Ishikawa (cell line): ENCODE data around the gene ACSL1.

ENCODE experiments used
- CEBPB ChIP-seq: IDR thresholded peaks from 2 replicates; pipeline ENCODE4 v1.6.1; 2012
- CREB1 ChIP-seq: IDR thresholded peaks from 2 replicates; pipeline ENCODE4 v1.6.1; 2012; ENCODE audit warnings: low read depth
- EGR1 ChIP-seq: IDR thresholded peaks from 2 replicates; pipeline ENCODE4 v1.6.1; 2012
- EP300 ChIP-seq: IDR thresholded peaks from 2 replicates; pipeline ENCODE4 v1.6.1; 2012; ENCODE audit warnings: borderline replicate concordance
- NFIC ChIP-seq: IDR thresholded peaks from 2 replicates; pipeline ENCODE4 v1.6.1; 2012
- RAD21 ChIP-seq: IDR thresholded peaks from 2 replicates; pipeline ENCODE4 v1.6.1; 2012; ENCODE audit warnings: low read depth
- REST ChIP-seq: IDR thresholded peaks from 2 replicates; pipeline ENCODE4 v1.6.1; 2012; ENCODE audit warnings: low read depth, mild to moderate bottlenecking
- TAF1 ChIP-seq: IDR thresholded peaks from 2 replicates; pipeline ENCODE4 v1.6.1; 2012; ENCODE audit warnings: low read depth, mild to moderate bottlenecking
- TCF12 ChIP-seq: IDR thresholded peaks from 2 replicates; pipeline ENCODE4 v1.6.1; 2012; ENCODE audit warnings: low read depth
- TEAD4 ChIP-seq: IDR thresholded peaks from 2 replicates; pipeline ENCODE4 v1.6.1; 2012
- YY1 ChIP-seq: IDR thresholded peaks from 2 replicates; pipeline ENCODE4 v1.6.1; 2012; ENCODE audit warnings: low read depth
- TF ChIP-seq, protein P1 (sequence below): IDR thresholded peaks from 2 replicates; pipeline ENCODE4 v1.6.1; 2012

DNA sequence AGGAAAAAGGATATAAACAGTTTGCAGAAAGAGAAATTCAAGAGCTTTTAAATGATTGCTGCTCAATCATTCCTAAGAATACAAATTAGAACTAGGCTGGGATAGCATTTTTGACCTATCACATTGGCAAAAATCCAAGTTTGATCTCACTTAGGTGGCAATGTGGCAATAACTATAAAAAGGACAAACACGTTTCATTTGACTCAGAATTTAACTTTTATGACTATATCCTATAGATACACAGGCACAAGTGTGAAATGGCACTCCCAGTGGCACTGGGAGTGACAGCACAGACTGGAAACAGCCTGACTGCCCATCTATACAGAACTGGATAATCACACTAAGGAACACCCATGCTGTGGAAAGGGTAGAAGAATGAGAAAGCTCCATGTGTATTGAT, 103.0 kb downstream of the ACSL1 start:
- no peak for TF ChIP-seq EP300
- TF ChIP-seq EGR1: no peak
- no peak for TF ChIP-seq CEBPB
- TF ChIP-seq REST: no peak
- TF ChIP-seq TCF12: no peak
- TF ChIP-seq NFIC: no peak
- no peak for TF ChIP-seq YY1
- TF ChIP-seq TEAD4: no peak
- TF ChIP-seq TAF1: no peak
- TF ChIP-seq, protein P1, sequence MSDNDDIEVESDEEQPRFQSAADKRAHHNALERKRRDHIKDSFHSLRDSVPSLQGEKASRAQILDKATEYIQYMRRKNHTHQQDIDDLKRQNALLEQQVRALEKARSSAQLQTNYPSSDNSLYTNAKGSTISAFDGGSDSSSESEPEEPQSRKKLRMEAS: no peak
- no peak for TF ChIP-seq CREB1
- TF ChIP-seq RAD21: no peak
